Measurements from ENCODE around the gene PSMB7. TPM values are rescaled to one million over a fixed set of nuclear protein-coding genes. Genes with fewer than 3 reads are reported as not detected.

Gene PSMB7
- total RNA-seq, 1 donor from 2014 or later = 120 TPM

- intact Hi-C loops (cut with micrococcal nuclease) = no loop called here
- TF ChIP-seq, protein P1, sequence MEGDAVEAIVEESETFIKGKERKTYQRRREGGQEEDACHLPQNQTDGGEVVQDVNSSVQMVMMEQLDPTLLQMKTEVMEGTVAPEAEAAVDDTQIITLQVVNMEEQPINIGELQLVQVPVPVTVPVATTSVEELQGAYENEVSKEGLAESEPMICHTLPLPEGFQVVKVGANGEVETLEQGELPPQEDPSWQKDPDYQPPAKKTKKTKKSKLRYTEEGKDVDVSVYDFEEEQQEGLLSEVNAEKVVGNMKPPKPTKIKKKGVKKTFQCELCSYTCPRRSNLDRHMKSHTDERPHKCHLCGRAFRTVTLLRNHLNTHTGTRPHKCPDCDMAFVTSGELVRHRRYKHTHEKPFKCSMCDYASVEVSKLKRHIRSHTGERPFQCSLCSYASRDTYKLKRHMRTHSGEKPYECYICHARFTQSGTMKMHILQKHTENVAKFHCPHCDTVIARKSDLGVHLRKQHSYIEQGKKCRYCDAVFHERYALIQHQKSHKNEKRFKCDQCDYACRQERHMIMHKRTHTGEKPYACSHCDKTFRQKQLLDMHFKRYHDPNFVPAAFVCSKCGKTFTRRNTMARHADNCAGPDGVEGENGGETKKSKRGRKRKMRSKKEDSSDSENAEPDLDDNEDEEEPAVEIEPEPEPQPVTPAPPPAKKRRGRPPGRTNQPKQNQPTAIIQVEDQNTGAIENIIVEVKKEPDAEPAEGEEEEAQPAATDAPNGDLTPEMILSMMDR (IDR thresholded peaks at IDR 0.05) = no peak
- ChIA-PET CTCF (no interaction called here), POLR2A (interaction anchor here (1.3 kb wide), 1 partner anchor 132 kb away, joined by 13 read pairs; no protein-coding TSS in a partner anchor)
- DNase-seq = no peak
- Mint-ChIP-seq H3K27ac (no peak overlapping the region), H3K4me3 (no peak overlapping the region), H3K27me3 (no peaks in the 10 kb centered on the region), H3K9me3 (no peaks in the 10 kb centered on the region), H3K36me3 (ENCODE audit: low read depth) (peaks cover 91% of the 10 kb centered on the region), H3K4me1 (no peaks in the 10 kb centered on the region)
- no peak for ATAC-seq (ENCODE audit: low read depth)
Measured at GRCh38 chr9:124348831-124349230, 66.4 kb downstream of the PSMB7 start.

DNA sequence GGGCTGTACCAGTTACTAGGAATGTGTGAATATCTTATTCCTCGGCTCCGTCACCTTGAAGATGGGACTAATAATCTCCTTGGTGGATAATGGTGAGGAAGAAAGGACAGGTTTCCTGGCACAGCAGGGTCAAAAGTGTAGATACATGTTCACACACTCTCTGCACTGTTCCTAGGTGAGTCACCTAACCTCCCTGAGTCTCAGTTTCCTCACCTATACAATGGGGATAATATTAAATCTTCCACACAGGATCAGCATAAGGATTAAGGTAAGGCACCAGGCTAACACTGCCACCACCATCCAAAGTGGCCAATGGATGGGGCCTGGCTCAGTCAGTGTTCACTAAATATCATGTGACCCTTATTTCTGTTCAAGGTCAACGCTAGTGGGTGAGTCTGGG is 66.9 kb downstream of the PSMB7 start:
- ATAC-seq (ENCODE audit: low read depth) (no peak), DNase-seq (no peak)
- TF ChIP-seq, protein P1 (IDR thresholded peaks at IDR 0.05) = no peak
- ChIA-PET CTCF (no interaction called here), POLR2A (interaction anchor here (1.3 kb wide), 1 partner anchor 131 kb away, joined by 13 read pairs; no protein-coding TSS in a partner anchor)
- no peak overlapping the region for H3K27ac Mint-ChIP-seq
- H3K4me3 Mint-ChIP-seq = no peak overlapping the region
- no peaks in the 10 kb centered on the region for H3K4me1 Mint-ChIP-seq
- H3K36me3 Mint-ChIP-seq (ENCODE audit: low read depth) = peaks cover 91% of the 10 kb centered on the region
- H3K9me3 Mint-ChIP-seq = no peaks in the 10 kb centered on the region
- no peaks in the 10 kb centered on the region for H3K27me3 Mint-ChIP-seq
- intact Hi-C loops (cut with micrococcal nuclease) = no loop called here

DNA sequence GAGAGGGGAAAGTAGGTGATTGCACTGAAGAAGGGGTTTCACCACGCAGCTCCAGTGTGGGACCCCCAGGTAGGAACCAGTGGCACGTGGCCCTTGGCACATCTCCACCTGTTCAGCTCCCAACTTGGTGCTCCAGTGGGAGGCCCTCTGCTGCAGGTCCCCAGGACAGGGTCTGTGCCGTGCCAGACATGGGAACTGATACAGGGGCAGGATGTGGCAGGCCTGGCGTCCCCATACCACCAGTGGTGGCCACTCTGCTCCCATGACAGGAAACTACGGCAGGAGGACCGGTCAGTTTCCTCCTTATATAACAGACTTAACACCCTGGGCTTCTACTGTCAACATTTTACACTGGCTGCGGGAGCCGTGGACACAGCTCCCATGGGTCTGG is 67.3 kb downstream of the PSMB7 start:
- Mint-ChIP-seq H3K36me3 (ENCODE audit: low read depth) (peaks cover 87% of the 10 kb centered on the region), H3K4me1 (no peaks in the 10 kb centered on the region), H3K27ac (peak overlapping the region; percentile 12), H3K27me3 (no peaks in the 10 kb centered on the region), H3K4me3 (no peak overlapping the region), H3K9me3 (no peaks in the 10 kb centered on the region)
- DNase-seq = no peak
- TF ChIP-seq, protein P1 (IDR thresholded peaks at IDR 0.05) = no peak
- ATAC-seq (ENCODE audit: low read depth) = no peak
- ChIA-PET CTCF (interaction anchor here (1.2 kb wide), 1 partner anchor 221 kb away, joined by 3 read pairs; no protein-coding TSS in a partner anchor), POLR2A (no interaction called here)
- intact Hi-C loops (cut with micrococcal nuclease) = no loop called here

DNA sequence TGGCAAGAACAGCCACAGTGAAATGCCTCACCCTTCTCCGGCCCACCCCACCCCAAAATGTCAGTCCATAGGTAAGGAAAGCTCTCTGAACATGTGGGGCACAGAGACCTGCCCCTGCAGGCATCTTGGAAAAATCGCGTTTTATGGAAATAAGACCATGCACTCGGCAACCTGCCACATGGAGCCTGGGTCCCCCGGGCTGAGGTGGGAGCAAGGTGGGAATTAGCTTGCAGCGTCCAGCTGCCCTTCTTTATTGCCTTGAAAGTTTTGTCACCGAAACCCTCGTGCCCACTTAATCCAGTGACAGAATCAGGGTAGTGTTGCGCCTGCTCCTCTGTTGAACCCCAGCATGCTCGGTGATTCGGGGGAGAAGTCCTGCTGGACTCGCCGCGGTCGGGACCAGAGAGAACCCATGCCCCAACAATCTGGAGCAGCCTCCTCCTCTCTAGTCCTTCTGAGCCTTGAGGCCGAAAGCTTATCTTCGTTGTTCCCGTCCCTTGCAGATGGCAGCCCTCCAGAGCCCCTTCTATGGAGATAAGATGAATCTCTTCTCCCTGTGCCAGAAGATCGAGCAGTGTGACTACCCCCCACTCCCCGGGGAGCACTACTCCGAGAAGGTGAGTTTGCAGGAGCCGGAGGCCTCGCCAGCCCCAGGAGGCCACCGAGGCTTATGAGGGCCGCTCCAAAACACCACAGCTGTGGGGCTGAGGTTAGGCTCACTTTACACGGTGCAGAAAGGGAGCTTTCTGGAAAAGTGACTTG is 67.9 kb downstream of the PSMB7 start:
- ChIA-PET CTCF (interaction anchor here (1.2 kb wide), 1 partner anchor 220 kb away, joined by 3 read pairs; no protein-coding TSS in a partner anchor), POLR2A (no interaction called here)
- Mint-ChIP-seq H3K4me1 (no peaks in the 10 kb centered on the region), H3K4me3 (no peak overlapping the region), H3K9me3 (no peaks in the 10 kb centered on the region), H3K27ac (no peak overlapping the region), H3K27me3 (no peaks in the 10 kb centered on the region), H3K36me3 (ENCODE audit: low read depth) (peaks cover 85% of the 10 kb centered on the region)
- no peak for DNase-seq
- intact Hi-C loops (cut with micrococcal nuclease) = no loop called here
- no peak for ATAC-seq (ENCODE audit: low read depth)
- TF ChIP-seq, protein P1 (IDR thresholded peaks at IDR 0.05) = no peak

- ATAC-seq (ENCODE audit: low read depth) (no peak), DNase-seq (no peak)
- no peak overlapping the region for H3K4me3 Mint-ChIP-seq
- CTCF ChIA-PET = interaction anchor here (1.2 kb wide), 1 partner anchor 219 kb away, joined by 3 read pairs; no protein-coding TSS in a partner anchor
- POLR2A ChIA-PET = no interaction called here
- TF ChIP-seq, protein P1 (IDR thresholded peaks at IDR 0.05) = no peak
- no peak overlapping the region for H3K27ac Mint-ChIP-seq
- intact Hi-C loops (cut with micrococcal nuclease) = no loop called here
- H3K27me3 Mint-ChIP-seq = no peaks in the 10 kb centered on the region
- H3K36me3 Mint-ChIP-seq (ENCODE audit: low read depth) = peaks cover 84% of the 10 kb centered on the region
- H3K4me1 Mint-ChIP-seq = no peaks in the 10 kb centered on the region
- H3K9me3 Mint-ChIP-seq = no peaks in the 10 kb centered on the region
Measured at GRCh38 chr9:124346347-124347163, 68.7 kb downstream of the PSMB7 start.

Measured in activated B cell treated with CpG ODN at 0.5 μM for 24 hours (primary cell).